Measurements from ENCODE around the gene HSD17B14. TPM values are rescaled to one million over a fixed set of nuclear protein-coding genes. Genes with fewer than 3 reads are reported as not detected.

Gene HSD17B14
- total RNA-seq, 1 experiment from 2014 or later, result 1.0 TPM

- H3K79me2 ChIP-seq (ENCODE audit: low read length), result no peaks in the 10 kb centered on the region
- no peak overlapping the region for H3K9ac ChIP-seq (ENCODE audit: low read length)
- no peak overlapping the region for H3K4me3 ChIP-seq (ENCODE audit: low read length)
- H3K9me2 ChIP-seq (replicated peaks; ENCODE audit: insufficient read depth, low read length), result no peaks in the 10 kb centered on the region
- H3K27me3 ChIP-seq (ENCODE audit: low read length), result no peaks in the 10 kb centered on the region
- H3K9me3 ChIP-seq (ENCODE audit: low read length), result no peaks in the 10 kb centered on the region
- H3K27ac ChIP-seq (ENCODE audit: low read length), result no peak overlapping the region
- H3K4me1 ChIP-seq (ENCODE audit: low read length), result no peaks in the 10 kb centered on the region
- H4K20me1 ChIP-seq (ENCODE audit: insufficient read depth, low read depth, low read length), result no peaks in the 10 kb centered on the region
- H3K4me2 ChIP-seq (ENCODE audit: low read depth, low read length, poor library complexity, severe bottlenecking), result no peak overlapping the region
- H2AFZ ChIP-seq (ENCODE audit: low read length), result no peak overlapping the region
- peak; percentile 91 for DNase-seq
- H3K36me3 ChIP-seq (ENCODE audit: insufficient read depth, low read length), result no peaks in the 10 kb centered on the region
Observed at GRCh38 chr19:48842789-48843162, 6.5 kb upstream of the HSD17B14 start.

GRCh38 chr19:48841571-48841970, 5.3 kb upstream of the HSD17B14 start:
- Histone ChIP-seq H3K4me2 (ENCODE audit: low read depth, low read length, poor library complexity, severe bottlenecking) (no peak overlapping the region), H3K4me1 (ENCODE audit: low read length) (peaks cover 9% of the 10 kb centered on the region), H3K9me3 (ENCODE audit: low read length) (no peaks in the 10 kb centered on the region), H3K27me3 (ENCODE audit: low read length) (no peaks in the 10 kb centered on the region), H3K27ac (ENCODE audit: low read length) (no peak overlapping the region), H4K20me1 (ENCODE audit: insufficient read depth, low read depth, low read length) (no peaks in the 10 kb centered on the region), H2AFZ (ENCODE audit: low read length) (no peak overlapping the region), H3K9ac (ENCODE audit: low read length) (no peak overlapping the region), H3K36me3 (ENCODE audit: insufficient read depth, low read length) (no peaks in the 10 kb centered on the region), H3K79me2 (ENCODE audit: low read length) (no peaks in the 10 kb centered on the region), H3K9me2 (replicated peaks; ENCODE audit: insufficient read depth, low read length) (no peaks in the 10 kb centered on the region), H3K4me3 (ENCODE audit: low read length) (no peak overlapping the region)
- no peak for DNase-seq

GRCh38 chr19:48841047-48841446, 4.8 kb upstream of the HSD17B14 start:
- peaks cover 13% of the 10 kb centered on the region for H3K4me1 ChIP-seq (ENCODE audit: low read length)
- no peak overlapping the region for H3K4me2 ChIP-seq (ENCODE audit: low read depth, low read length, poor library complexity, severe bottlenecking)
- H3K4me3 ChIP-seq (ENCODE audit: low read length), result no peak overlapping the region
- no peak overlapping the region for H2AFZ ChIP-seq (ENCODE audit: low read length)
- H3K27me3 ChIP-seq (ENCODE audit: low read length), result no peaks in the 10 kb centered on the region
- no peaks in the 10 kb centered on the region for H3K79me2 ChIP-seq (ENCODE audit: low read length)
- no peaks in the 10 kb centered on the region for H3K36me3 ChIP-seq (ENCODE audit: insufficient read depth, low read length)
- H4K20me1 ChIP-seq (ENCODE audit: insufficient read depth, low read depth, low read length), result no peaks in the 10 kb centered on the region
- DNase-seq, result no peak
- H3K27ac ChIP-seq (ENCODE audit: low read length), result no peak overlapping the region
- no peak overlapping the region for H3K9ac ChIP-seq (ENCODE audit: low read length)
- H3K9me2 ChIP-seq (replicated peaks; ENCODE audit: insufficient read depth, low read length), result no peaks in the 10 kb centered on the region
- H3K9me3 ChIP-seq (ENCODE audit: low read length), result no peaks in the 10 kb centered on the region

GRCh38 chr19:48837687-48838086, 1.4 kb upstream of the HSD17B14 start:
- Histone ChIP-seq H3K4me3 (ENCODE audit: low read length) (no peak overlapping the region), H3K4me1 (ENCODE audit: low read length) (peaks cover 16% of the 10 kb centered on the region), H2AFZ (ENCODE audit: low read length) (no peak overlapping the region), H3K27ac (ENCODE audit: low read length) (no peak overlapping the region), H3K27me3 (ENCODE audit: low read length) (no peaks in the 10 kb centered on the region), H3K4me2 (ENCODE audit: low read depth, low read length, poor library complexity, severe bottlenecking) (no peak overlapping the region), H3K9ac (ENCODE audit: low read length) (no peak overlapping the region), H3K9me3 (ENCODE audit: low read length) (no peaks in the 10 kb centered on the region), H3K36me3 (ENCODE audit: insufficient read depth, low read length) (no peaks in the 10 kb centered on the region), H3K79me2 (ENCODE audit: low read length) (no peaks in the 10 kb centered on the region), H3K9me2 (replicated peaks; ENCODE audit: insufficient read depth, low read length) (no peaks in the 10 kb centered on the region), H4K20me1 (ENCODE audit: insufficient read depth, low read depth, low read length) (no peaks in the 10 kb centered on the region)
- peak; percentile 40 for DNase-seq

GRCh38 chr19:48837051-48837524, 797 bp upstream of the HSD17B14 start:
- DNase-seq, result peak; percentile 97
- Histone ChIP-seq H3K9me3 (ENCODE audit: low read length) (no peaks in the 10 kb centered on the region), H3K27me3 (ENCODE audit: low read length) (no peaks in the 10 kb centered on the region), H3K4me1 (ENCODE audit: low read length) (peaks cover 16% of the 10 kb centered on the region), H3K27ac (ENCODE audit: low read length) (no peak overlapping the region), H3K4me2 (ENCODE audit: low read depth, low read length, poor library complexity, severe bottlenecking) (peak overlapping the region; percentile 77), H2AFZ (ENCODE audit: low read length) (peak overlapping the region; percentile 91), H4K20me1 (ENCODE audit: insufficient read depth, low read depth, low read length) (no peaks in the 10 kb centered on the region), H3K79me2 (ENCODE audit: low read length) (no peaks in the 10 kb centered on the region), H3K9ac (ENCODE audit: low read length) (peak overlapping the region; percentile 63), H3K36me3 (ENCODE audit: insufficient read depth, low read length) (no peaks in the 10 kb centered on the region), H3K9me2 (replicated peaks; ENCODE audit: insufficient read depth, low read length) (no peaks in the 10 kb centered on the region), H3K4me3 (ENCODE audit: low read length) (peak overlapping the region; percentile 58; the same call in 1 of the 2 replicates)

GRCh38 chr19:48835734-48836088, 580 bp downstream of the HSD17B14 start:
- no peak overlapping the region for H3K4me3 ChIP-seq (ENCODE audit: low read length)

GRCh38 chr19:48833977-48834376, 2.3 kb downstream of the HSD17B14 start:
- H3K4me2 ChIP-seq (ENCODE audit: low read depth, low read length, poor library complexity, severe bottlenecking), result no peak overlapping the region
- H4K20me1 ChIP-seq (ENCODE audit: insufficient read depth, low read depth, low read length), result no peaks in the 10 kb centered on the region
- H3K9me2 ChIP-seq (replicated peaks; ENCODE audit: insufficient read depth, low read length), result no peaks in the 10 kb centered on the region
- H3K4me3 ChIP-seq (ENCODE audit: low read length), result no peak overlapping the region
- H3K79me2 ChIP-seq (ENCODE audit: low read length), result no peaks in the 10 kb centered on the region
- no peaks in the 10 kb centered on the region for H3K27me3 ChIP-seq (ENCODE audit: low read length)
- peak; percentile 44 for DNase-seq
- no peak overlapping the region for H3K27ac ChIP-seq (ENCODE audit: low read length)
- H3K4me1 ChIP-seq (ENCODE audit: low read length), result peaks cover 16% of the 10 kb centered on the region
- no peak overlapping the region for H3K9ac ChIP-seq (ENCODE audit: low read length)
- H2AFZ ChIP-seq (ENCODE audit: low read length), result no peak overlapping the region
- no peaks in the 10 kb centered on the region for H3K9me3 ChIP-seq (ENCODE audit: low read length)
- H3K36me3 ChIP-seq (ENCODE audit: insufficient read depth, low read length), result no peaks in the 10 kb centered on the region

More at GRCh38 chr19:48835734-48836088, 580 bp downstream of the HSD17B14 start:
- H3K27me3 ChIP-seq (ENCODE audit: low read length), result no peaks in the 10 kb centered on the region
- H3K4me2 ChIP-seq (ENCODE audit: low read depth, low read length, poor library complexity, severe bottlenecking), result peak overlapping the region; percentile 77
- no peak overlapping the region; the same call in 1 of the 2 replicates for H3K9ac ChIP-seq (ENCODE audit: low read length)
- H3K9me2 ChIP-seq (replicated peaks; ENCODE audit: insufficient read depth, low read length), result no peaks in the 10 kb centered on the region
- DNase-seq, result peak; percentile 98
- H3K79me2 ChIP-seq (ENCODE audit: low read length), result no peaks in the 10 kb centered on the region
- H4K20me1 ChIP-seq (ENCODE audit: insufficient read depth, low read depth, low read length), result no peaks in the 10 kb centered on the region
- no peak overlapping the region for H3K27ac ChIP-seq (ENCODE audit: low read length)
- H3K4me1 ChIP-seq (ENCODE audit: low read length), result peaks cover 16% of the 10 kb centered on the region
- H2AFZ ChIP-seq (ENCODE audit: low read length), result peak overlapping the region; percentile 60; the same call in 1 of the 2 replicates
- H3K9me3 ChIP-seq (ENCODE audit: low read length), result no peaks in the 10 kb centered on the region
- H3K36me3 ChIP-seq (ENCODE audit: insufficient read depth, low read length), result no peaks in the 10 kb centered on the region

GRCh38 chr19:48833049-48833448, 3.2 kb downstream of the HSD17B14 start:
- Histone ChIP-seq H3K9me3 (ENCODE audit: low read length) (no peaks in the 10 kb centered on the region), H3K79me2 (ENCODE audit: low read length) (no peaks in the 10 kb centered on the region), H4K20me1 (ENCODE audit: insufficient read depth, low read depth, low read length) (no peaks in the 10 kb centered on the region), H3K4me2 (ENCODE audit: low read depth, low read length, poor library complexity, severe bottlenecking) (no peak overlapping the region), H3K4me1 (ENCODE audit: low read length) (peaks cover 16% of the 10 kb centered on the region), H3K9me2 (replicated peaks; ENCODE audit: insufficient read depth, low read length) (no peaks in the 10 kb centered on the region), H3K36me3 (ENCODE audit: insufficient read depth, low read length) (no peaks in the 10 kb centered on the region), H3K27me3 (ENCODE audit: low read length) (no peaks in the 10 kb centered on the region), H2AFZ (ENCODE audit: low read length) (no peak overlapping the region), H3K4me3 (ENCODE audit: low read length) (no peak overlapping the region), H3K9ac (ENCODE audit: low read length) (no peak overlapping the region), H3K27ac (ENCODE audit: low read length) (no peak overlapping the region)
- peak; percentile 16 for DNase-seq

GRCh38 chr19:48830965-48831364, 5.3 kb downstream of the HSD17B14 start:
- DNase-seq, result peak; percentile 34
- H3K36me3 ChIP-seq (ENCODE audit: insufficient read depth, low read length), result no peaks in the 10 kb centered on the region
- no peak overlapping the region for H3K9ac ChIP-seq (ENCODE audit: low read length)

More at GRCh38 chr19:48830965-48831364, 5.3 kb downstream of the HSD17B14 start:
- Histone ChIP-seq H2AFZ (ENCODE audit: low read length) (no peak overlapping the region), H3K4me2 (ENCODE audit: low read depth, low read length, poor library complexity, severe bottlenecking) (no peak overlapping the region), H3K9me3 (ENCODE audit: low read length) (no peaks in the 10 kb centered on the region), H3K4me3 (ENCODE audit: low read length) (no peak overlapping the region), H3K9me2 (replicated peaks; ENCODE audit: insufficient read depth, low read length) (no peaks in the 10 kb centered on the region), H3K27me3 (ENCODE audit: low read length) (no peaks in the 10 kb centered on the region), H3K4me1 (ENCODE audit: low read length) (peaks cover 2% of the 10 kb centered on the region), H3K79me2 (ENCODE audit: low read length) (no peaks in the 10 kb centered on the region), H3K27ac (ENCODE audit: low read length) (no peak overlapping the region), H4K20me1 (ENCODE audit: insufficient read depth, low read depth, low read length) (no peaks in the 10 kb centered on the region)
